IMR-90 (cell line): ENCODE results near the gene FLT3.

Experiments
- CEBPB ChIP-seq: IDR thresholded peaks from 2 replicates; pipeline ENCODE4 v1.6.1; 2012; ENCODE audit warnings: low read depth, low read length, improper control_type of control experiment
- FOS ChIP-seq: fragments of 150-350 bp; IDR thresholded peaks from 2 replicates; pipeline ENCODE4 v1.6.1; 2016; ENCODE audit warnings: low read depth, low read length
- MXI1 ChIP-seq: IDR thresholded peaks from 2 replicates; pipeline ENCODE4 v1.6.1; 2012; ENCODE audit warnings: low read depth, mild to moderate bottlenecking, low read length, moderate library complexity, borderline replicate concordance
- POLR2A ChIP-seq: IDR thresholded peaks from 2 replicates; pipeline ENCODE4 v1.6.1; 2012; ENCODE audit warnings: mild to moderate bottlenecking, low read depth, low read length
- SMC3 ChIP-seq: fragments of 150-350 bp; IDR thresholded peaks from 2 replicates; pipeline ENCODE4 v1.6.1; 2016; ENCODE audit warnings: low read depth, mild to moderate bottlenecking, antibody characterized with exemption, low read length, moderate library complexity
- TF ChIP-seq, protein P1 (sequence below): conservative IDR thresholded peaks from 2 replicates; pipeline ENCODE4 v1.5.1; 2012; ENCODE audit warnings: mild to moderate bottlenecking, low read depth, low read length, improper control_type of control experiment

DNA sequence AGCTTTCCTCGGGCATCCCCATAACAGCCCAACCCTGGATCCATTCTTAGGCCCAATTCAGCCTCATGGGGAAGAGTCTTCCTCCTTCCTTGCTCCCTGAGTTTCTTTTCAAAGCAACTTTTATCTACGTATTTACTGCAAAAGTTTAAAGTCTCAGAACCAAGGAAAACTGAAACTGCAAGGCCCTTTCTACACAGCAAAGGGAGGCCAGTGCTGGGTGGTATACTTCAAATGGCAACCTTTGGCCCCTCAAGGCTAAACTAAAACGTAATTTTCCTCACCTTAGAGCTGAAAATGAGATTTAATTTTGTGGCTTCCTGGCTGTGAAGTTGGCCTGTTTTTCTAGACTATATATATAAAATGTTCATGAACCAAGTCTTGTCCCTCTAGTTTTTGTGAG lies 136.9 kb downstream of the FLT3 start:
- TF ChIP-seq POLR2A (no peak), SMC3 (no peak), FOS (no peak), MXI1 (no peak), CEBPB (no peak)
- TF ChIP-seq, protein P1, sequence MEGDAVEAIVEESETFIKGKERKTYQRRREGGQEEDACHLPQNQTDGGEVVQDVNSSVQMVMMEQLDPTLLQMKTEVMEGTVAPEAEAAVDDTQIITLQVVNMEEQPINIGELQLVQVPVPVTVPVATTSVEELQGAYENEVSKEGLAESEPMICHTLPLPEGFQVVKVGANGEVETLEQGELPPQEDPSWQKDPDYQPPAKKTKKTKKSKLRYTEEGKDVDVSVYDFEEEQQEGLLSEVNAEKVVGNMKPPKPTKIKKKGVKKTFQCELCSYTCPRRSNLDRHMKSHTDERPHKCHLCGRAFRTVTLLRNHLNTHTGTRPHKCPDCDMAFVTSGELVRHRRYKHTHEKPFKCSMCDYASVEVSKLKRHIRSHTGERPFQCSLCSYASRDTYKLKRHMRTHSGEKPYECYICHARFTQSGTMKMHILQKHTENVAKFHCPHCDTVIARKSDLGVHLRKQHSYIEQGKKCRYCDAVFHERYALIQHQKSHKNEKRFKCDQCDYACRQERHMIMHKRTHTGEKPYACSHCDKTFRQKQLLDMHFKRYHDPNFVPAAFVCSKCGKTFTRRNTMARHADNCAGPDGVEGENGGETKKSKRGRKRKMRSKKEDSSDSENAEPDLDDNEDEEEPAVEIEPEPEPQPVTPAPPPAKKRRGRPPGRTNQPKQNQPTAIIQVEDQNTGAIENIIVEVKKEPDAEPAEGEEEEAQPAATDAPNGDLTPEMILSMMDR = no peak
